H1 (cell line): ENCODE results near the gene DNAH8.

Experiments used
- BRCA1 ChIP-seq: IDR thresholded peaks from 2 replicates; pipeline ENCODE4 v1.6.1; 2012; ENCODE audit warnings: low read depth, low read length, improper control_type of control experiment
- CTCF ChIP-seq, 3 experiments: IDR thresholded peaks; 1 replicate in 2 of 3; 2 replicates in 1 of 3; pipeline versions ENCODE4 v1.5.1 to v1.6.1; 2011; ENCODE audit warnings: low read length in 3 of 3, mild to moderate bottlenecking in 3 of 3, inconsistent platforms in 2 of 3, low read depth in 1 of 3, moderate library complexity in 1 of 3; ENCODE audit not compliant: insufficient read depth in 1 of 3; ENCODE audit errors: control extremely low read depth in 1 of 3
- EP300 ChIP-seq, 2 experiments: IDR thresholded peaks; 1 replicate in 1 of 2; 2 replicates in 1 of 2; pipeline ENCODE4 v1.6.1; 2011 to 2012; ENCODE audit warnings: low read depth in 2 of 2, low read length in 2 of 2, mild to moderate bottlenecking in 2 of 2, borderline replicate concordance in 1 of 2, inconsistent platforms in 1 of 2, moderate library complexity in 1 of 2
- EZH2 ChIP-seq: fragments of 200-600 bp; sonication (generic); IDR thresholded peaks from 2 replicates; pipeline ENCODE4 v1.7.1; 2012; ENCODE audit warnings: low read depth, mild to moderate bottlenecking, moderate library complexity, low read length, inconsistent platforms; ENCODE audit not compliant: severe bottlenecking
- MAX ChIP-seq: IDR thresholded peaks from 2 replicates; pipeline ENCODE4 v1.6.1; 2012; ENCODE audit warnings: inconsistent platforms
- POLR2A ChIP-seq, 2 experiments: IDR thresholded peaks; 1 replicate in 1 of 2; 2 replicates in 1 of 2; pipeline ENCODE4 v1.6.1; 2011; ENCODE audit warnings: low read depth in 2 of 2, low read length in 2 of 2, mild to moderate bottlenecking in 2 of 2; ENCODE audit errors: control extremely low read depth in 1 of 2
- RAD21 ChIP-seq, 2 experiments: IDR thresholded peaks in 1 of 2; conservative IDR thresholded peaks in 1 of 2; 2 replicates each; pipeline ENCODE4 v1.6.1; 2011; ENCODE audit warnings: low read depth in 2 of 2, low read length in 2 of 2, improper control_type of control experiment in 1 of 2, inconsistent platforms in 1 of 2, mild to moderate bottlenecking in 1 of 2, moderate library complexity in 1 of 2
- SP4 ChIP-seq: IDR thresholded peaks from 2 replicates; pipeline ENCODE4 v1.6.1; 2012; ENCODE audit warnings: low read length, inconsistent platforms
- TAF1 ChIP-seq: IDR thresholded peaks from 2 replicates; pipeline ENCODE4 v1.6.1; 2011; ENCODE audit warnings: mild to moderate bottlenecking, low read depth, low read length
- YY1 ChIP-seq: IDR thresholded peaks from 2 replicates; pipeline ENCODE4 v1.6.1; 2011; ENCODE audit warnings: low read depth, mild to moderate bottlenecking, low read length

GRCh38 chr6:39043776-39044175 is 328.7 kb downstream of the DNAH8 start:
- no peak for TF ChIP-seq CTCF (IDR thresholded peaks at IDR 0.05; ENCODE audit: control extremely low read depth in 1 of 3, insufficient read depth in 1 of 3, low read depth in 1 of 3, low read length in 3 of 3)
- no peak for TF ChIP-seq RAD21 (IDR thresholded peaks at IDR 0.05 in 1 of 2, conservative IDR thresholded peaks at IDR 0.05 in 1 of 2; ENCODE audit: low read depth in 2 of 2, low read length in 2 of 2)
- TF ChIP-seq SP4 = no peak
- no peak for TF ChIP-seq MAX
- TF ChIP-seq EP300 (IDR thresholded peaks at IDR 0.05; ENCODE audit: borderline replicate concordance in 1 of 2, low read depth in 2 of 2, low read length in 2 of 2) = no peak
- TF ChIP-seq POLR2A (IDR thresholded peaks at IDR 0.05; ENCODE audit: control extremely low read depth in 1 of 2, low read depth in 2 of 2, low read length in 2 of 2) = no peak
- TF ChIP-seq YY1 = no peak
- no peak for TF ChIP-seq BRCA1
- TF ChIP-seq TAF1 = no peak
- TF ChIP-seq EZH2 = no peak
